HG03025 (cell line): ENCODE measurements around the gene NR1I2.

Experiments used
- ATAC-seq: cut with Tn5 transposase; IDR thresholded peaks from one replicate; pipeline ENCODE4 v1.9.1; 2021; ENCODE audit warnings: mild to moderate bottlenecking, moderate library complexity; ENCODE audit not compliant: unreplicated experiment, low FRiP score

NR1I2 gene

DNA sequence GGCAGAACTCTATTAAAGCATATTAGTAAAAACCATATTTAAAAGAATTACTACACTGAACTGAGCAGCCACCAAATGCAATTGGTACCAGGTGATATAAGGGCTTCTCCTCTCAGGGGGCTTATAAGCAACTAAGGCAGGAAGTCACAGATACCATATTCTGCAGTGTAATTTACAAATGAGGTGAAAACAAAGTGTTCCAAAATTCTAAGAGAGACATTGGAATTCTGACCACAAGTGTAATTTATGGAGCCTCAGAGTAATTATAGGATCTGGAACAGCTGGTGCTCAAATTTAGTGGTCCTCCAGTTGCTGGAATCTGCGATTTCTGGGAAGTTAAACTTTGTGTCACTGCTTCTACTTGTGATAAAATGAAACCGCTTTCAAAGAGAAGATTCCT is 3.1 kb upstream of the NR1I2 start:
- no peak for ATAC-seq

DNA sequence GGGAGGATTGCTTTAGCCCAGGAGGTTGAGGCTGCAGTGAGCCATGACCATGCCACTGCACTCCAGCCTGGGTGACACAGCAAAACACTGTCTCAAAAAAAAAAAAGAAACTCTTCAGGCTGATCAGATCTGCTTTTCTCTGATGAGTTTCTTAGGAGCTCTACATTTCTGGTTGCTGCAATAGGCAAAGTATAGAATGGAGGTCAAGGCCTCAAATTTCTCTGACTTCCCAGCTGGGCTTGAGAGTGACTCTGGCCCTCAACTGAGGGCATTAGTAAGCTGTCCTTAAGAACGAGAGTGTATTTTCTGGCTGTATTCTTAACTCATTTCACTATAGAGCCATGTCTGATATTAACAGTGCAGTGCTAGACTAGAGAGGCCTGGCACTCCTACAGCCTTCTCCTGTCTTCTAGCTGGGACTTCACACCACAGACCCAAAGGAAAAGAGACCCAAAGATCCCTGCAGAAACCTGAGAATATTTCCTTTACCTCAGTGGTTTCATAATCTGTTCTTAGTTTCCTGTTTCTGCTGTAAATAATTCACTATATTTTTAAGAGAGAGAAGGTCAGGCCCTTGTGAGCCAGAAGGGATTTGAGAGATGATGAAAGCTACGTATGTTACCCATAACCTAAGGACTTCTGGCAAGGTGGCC is 2.0 kb upstream of the NR1I2 start:
- ATAC-seq = no peak

DNA sequence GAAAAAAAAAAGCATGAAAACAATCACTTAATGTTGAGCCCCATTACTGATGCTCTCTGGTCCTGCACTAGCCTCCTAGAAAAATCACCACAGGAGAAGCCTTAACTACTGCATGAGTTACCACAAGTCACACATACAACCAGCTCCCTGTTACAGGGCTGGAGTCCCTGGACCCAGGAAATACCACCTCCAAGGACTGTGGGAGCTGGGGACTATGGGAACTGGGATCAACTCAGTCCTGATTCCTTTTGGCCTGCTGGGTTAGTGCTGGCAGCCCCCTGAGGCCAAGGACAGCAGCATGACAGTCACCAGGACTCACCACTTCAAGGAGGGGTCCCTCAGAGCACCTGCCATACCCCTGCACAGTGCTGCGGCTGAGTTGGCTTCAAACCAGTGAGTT is 559 bp downstream of the NR1I2 start:
- no peak for ATAC-seq

DNA sequence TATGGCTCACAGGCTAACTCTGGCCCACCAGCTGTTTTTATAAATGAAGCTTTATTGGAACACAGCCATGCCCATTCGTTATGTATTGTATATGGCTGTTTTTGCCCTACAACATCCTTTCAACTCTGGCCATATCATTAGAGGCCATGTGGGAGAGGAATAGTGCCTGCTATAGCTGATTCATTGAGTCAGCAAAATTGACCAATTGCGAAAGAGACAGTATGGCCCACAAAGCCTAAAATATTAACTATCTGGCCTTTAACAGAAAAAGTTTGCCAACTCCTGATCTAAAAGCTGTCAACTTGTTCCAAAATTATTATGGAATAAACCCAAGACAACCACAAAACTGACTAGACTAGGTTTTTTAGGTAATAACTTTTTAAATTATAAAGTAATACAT is 1.4 kb downstream of the NR1I2 start:
- no peak for ATAC-seq

DNA sequence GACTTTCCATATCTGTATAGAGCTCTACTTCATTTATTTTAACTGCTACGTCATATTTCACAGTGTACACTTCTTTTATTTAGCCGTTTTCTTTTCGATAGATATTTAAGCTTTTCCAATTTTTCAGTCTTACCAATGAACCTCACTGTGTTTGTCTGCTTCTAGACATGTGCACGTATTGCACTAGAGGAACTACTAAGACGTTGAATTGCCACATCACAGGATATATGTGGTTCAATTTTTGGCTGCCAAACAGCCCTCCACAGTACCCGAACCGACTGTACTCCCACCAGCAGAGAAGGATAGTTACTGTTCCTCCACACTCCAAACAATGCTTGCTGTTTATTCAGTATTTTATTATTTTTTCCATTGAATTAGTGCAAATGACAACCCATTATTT is 2.0 kb downstream of the NR1I2 start:
- no peak for ATAC-seq

DNA sequence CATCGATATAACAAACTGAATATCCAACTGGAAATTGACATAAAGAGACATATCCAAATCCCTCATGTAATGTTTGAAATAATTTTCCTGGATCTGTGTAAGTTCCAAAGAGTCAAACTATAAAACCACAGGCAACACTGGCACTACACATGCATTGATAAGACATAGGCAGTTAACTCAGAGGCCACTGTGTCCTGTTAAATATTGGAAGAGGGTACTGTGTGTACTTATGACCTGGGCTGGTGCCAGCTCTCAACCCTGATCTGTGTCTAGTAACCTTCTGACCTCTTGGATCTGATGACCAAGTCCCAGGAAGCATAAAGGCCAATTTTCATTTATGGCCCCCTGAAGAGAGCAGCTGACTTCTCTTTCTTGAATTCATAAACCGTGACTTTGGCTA is 4.5 kb downstream of the NR1I2 start:
- no peak for ATAC-seq

DNA sequence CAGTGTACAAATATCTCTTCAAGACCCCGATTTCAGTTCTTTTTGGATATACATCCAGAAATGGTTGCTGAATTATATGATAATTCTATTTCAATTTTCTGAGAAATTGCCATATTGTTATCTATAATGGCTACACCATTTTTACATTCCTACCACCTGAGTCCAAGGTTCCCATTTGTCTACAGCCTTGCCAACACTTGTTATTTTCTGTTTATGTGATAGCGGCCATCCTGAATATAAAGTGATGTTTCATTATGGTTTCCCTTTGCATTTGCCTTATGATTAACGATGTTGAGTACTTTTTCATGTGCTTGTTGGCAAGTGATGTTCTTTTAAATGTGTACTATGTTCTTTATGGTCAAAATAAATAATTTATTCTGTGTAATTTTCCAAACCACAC is 8.5 kb downstream of the NR1I2 start:
- no peak for ATAC-seq

DNA sequence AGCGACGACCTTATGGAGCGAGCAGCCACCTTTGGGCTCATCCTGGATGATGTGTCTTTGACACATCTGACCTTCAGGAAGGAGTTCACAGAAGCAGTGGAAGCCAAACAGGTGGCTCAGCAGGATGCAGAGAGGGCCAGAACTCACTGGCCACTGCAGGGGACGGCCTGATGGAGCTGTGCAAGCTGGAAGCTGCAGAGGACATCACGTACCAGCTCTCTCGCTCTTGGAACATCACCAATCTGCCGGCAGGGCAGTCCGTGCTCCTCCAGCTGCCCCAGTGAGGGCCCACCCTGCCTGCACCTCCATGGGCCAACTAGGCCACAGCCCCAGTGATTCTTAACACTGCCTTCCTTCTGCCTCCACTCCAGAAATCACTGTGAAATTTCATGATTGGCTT is 10.4 kb downstream of the NR1I2 start:
- ATAC-seq = no peak

DNA sequence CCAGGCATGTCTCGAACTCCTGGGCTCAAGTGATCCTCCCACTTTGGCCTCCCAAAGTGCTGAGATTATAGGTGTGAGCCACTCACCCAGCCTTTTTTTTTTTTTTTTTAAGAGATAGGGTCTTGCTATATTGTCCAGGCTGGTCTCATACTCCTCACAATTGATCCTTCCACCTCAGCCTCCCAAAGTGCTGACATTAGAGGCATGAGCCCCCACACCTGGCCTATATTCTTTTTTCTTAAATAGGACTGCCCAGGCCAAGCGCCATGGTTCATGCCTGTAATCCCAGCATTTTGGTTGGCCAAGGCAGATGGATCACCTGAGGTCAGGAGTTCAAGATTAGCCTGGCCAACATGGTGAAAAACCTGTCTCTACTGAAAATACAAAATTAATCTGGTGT is 12.5 kb downstream of the NR1I2 start:
- ATAC-seq = no peak

DNA sequence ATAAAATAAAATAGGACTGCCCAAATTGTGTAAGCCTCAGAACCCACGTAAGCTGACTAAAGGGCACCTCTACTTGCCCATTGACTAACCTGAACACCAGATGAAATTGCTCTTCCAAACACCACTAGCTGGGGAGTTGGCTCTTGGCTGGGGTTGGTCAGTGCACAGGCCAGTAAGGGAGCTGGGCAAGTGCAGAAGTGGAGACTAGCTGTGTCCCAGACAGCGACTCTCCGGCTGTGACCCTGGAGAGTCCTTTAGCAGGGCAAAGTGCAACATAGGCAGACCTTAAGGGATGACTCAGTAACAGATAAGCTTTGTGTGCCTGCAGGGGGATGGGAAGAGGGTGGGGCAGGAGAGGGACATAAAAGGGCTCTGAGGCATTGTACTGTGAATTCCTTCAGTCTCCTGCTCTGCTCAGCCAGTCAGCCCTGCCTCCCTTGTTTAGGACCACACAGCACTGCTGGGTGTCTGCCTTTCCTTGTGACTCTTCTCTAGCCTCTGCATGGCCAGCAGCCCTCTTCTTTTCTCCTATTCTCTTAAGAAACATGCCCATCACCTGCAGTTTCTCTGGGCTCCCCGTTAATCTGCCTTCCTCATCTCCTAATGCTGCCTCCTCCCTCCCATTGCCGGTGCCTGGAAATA is 13.2 kb downstream of the NR1I2 start:
- ATAC-seq = no peak

DNA sequence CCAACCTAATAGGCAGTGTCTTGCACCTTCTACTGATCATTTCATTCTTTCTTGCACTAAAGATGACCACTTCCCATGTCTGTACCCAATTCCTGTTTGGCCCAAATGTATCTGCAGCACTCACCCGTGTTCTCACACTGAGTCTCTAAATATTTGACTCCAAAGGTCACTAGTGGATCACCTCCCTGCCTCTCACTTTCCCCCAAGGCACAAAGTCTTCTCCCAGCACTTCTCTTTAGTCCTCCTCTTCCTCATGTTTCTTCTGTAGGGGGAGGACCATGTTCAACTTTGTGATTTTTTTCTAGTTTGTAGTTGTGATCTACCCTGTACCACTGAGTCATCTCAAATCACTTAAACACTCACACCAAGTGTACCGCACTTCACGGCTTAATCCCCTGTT is 13.9 kb downstream of the NR1I2 start:
- no peak for ATAC-seq

DNA sequence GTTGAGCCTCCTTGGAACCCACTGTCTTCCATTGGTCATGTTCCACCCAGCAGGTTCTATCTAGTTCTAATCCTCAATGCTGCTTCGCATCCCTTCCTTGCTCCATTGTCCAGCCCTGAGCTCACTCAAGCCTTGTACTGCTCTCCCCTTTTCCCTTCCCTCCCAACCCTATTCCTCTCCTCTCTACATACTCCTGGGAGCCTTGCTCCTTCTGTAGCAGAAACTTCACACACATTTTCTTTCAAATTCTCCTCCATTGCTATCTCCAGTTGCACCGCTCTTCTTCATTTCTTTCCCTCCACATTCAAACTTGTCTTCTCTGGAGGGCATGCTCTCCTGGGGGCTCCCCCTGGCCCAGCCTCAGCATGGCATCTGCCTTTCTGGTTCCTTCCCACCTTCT is 14.5 kb downstream of the NR1I2 start:
- ATAC-seq = no peak

DNA sequence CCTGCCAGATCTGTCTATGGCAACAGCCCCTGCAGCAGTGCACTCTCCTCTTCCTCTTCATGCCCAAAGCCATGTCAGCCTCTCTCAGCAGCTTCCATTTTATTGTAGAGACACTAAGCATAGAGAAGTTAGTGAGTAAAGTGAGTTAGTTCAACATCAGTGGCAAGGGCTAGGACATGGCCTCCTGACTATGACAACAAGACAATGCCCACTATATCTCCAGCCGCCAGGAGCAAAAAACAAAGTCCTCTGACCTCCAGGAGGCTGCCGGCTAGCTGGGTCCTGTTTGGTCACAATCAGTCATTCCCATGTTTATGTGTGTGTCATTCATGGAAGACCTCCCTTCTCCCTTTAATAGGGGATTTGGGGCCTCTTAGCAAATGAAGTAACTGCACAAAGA is 14.9 kb downstream of the NR1I2 start:
- no peak for ATAC-seq

DNA sequence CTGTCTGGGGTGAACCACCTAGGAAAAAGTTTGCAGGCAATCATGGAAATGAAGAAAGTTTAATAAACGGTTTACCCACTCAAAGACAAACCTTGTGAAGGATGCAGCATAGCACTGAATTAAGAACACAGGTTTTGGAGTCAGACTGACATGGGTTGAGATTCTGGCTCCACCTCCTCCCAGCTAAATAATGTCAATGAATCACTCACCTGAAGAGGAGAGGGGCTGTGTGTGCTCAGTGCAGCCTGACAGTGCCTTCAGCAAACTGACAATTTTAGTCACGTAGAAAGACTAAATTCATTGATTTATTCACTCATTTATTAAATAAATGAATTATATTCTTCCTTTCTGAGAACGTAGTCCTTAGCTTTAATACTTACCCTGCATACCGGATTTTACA is 18.9 kb downstream of the NR1I2 start:
- ATAC-seq = no peak

DNA sequence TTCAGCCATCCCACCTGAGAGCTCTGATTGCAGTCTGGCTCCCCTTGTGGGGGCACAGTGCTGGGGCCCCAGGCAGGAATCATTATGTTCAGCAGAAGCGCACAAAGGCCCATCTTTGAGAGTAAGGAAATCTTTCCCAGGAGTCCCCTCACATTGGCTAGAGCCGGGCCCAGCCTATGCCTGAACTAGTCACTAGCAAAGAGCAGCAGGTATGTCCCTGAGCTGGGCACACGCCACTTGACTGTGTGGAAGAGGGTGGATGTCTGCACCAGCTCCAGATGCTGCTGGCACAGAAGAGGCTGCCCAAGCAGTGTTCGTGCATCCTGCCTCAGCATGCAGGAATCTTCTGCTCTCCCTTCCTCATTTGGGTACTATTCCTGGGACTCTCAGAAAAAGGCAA is 26.3 kb downstream of the NR1I2 start:
- ATAC-seq = no peak

DNA sequence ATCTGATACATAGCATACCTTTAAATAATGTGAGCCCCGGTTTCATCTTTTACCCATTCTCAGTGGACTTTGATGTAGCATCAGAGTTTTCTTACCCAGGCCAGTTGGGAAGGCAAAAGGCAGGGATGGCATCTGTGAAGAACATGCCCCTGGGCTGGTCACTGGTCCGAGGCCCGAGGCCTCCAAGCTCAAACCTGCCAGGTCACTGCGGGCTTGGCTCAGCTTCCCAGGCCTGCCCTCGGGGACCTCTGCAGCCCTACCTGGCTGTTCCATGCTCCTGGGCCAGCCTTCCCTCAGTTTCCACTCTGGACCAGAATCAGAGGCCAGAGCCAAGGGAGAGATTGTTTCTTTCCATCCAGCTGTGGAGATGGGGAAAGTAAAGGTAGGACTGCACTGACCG is 26.9 kb downstream of the NR1I2 start:
- no peak for ATAC-seq

DNA sequence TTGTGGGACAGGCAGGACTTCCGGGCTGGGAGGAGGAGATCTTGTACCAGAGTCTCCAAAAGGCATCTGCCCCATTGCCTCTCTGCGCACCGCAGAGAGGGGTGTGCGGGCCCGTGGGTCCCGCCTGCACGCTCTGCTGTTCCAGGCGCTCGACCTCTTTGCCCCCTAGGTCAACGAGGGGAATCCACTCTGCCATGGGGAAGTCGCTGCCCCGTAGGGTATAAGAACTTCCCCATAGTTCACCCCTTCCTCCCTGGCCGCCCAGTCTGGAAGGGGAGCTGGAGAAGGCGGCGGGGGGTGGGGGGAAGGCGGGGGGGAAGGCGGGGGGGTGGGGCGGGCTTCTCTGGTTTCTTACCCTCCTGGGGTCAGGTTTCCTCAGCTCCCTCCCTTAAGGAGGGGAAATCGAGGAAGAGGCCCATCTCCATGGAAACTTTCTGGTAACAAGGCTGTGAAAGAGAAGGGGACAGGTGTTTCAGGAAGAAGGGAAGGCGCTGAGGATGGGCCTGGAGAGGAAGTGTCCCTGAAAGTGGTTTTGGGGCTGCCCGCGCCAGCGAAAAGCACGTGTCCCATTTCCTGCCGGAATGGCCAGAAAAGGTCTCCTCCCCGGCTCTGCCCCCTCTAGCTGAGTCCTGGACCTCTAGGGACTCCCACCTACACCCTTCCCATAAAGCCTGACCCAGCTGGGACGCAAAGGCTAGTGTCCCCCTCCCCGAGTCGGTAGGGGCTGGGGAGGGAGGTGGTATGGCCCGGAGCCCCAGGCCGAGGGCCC is 27.5 kb downstream of the NR1I2 start:
- ATAC-seq = peak; percentile 21

DNA sequence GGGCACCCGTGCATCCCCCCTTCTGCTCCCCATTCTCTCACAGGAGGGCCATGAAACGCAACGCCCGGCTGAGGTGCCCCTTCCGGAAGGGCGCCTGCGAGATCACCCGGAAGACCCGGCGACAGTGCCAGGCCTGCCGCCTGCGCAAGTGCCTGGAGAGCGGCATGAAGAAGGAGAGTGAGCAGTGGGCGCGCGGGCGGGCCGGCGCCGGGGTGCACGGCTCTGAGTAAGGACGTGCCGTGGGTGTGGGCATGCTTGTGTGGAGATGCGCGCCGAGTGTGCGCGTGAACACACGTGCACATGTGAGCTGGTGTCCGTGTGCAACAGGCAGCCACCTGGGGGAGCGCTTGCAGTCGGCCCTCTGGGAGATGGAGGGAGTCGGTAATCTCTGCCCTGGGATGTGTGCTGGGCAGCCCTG is 28.1 kb downstream of the NR1I2 start:
- ATAC-seq = peak; percentile 77

DNA sequence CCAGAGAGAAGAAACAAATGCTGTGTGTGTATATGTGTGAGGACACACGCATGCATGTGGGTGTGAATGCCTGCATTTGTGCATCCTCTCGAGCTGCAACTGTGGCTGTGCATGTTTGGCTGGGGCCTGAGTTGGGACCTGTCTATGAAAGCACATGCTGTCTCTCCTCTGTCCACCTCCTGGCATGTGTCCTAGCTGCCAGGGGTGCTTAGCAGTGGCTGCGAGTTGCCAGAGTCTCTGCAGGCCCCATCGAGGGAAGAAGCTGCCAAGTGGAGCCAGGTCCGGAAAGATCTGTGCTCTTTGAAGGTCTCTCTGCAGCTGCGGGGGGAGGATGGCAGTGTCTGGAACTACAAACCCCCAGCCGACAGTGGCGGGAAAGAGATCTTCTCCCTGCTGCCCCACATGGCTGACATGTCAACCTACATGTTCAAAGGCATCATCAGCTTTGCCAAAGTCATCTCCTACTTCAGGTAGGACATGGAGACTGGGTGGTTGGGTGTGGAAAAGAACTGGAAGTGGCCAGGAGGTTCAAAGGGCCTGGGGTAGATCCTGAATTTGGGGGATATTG is 30.7 kb downstream of the NR1I2 start:
- ATAC-seq = no peak

DNA sequence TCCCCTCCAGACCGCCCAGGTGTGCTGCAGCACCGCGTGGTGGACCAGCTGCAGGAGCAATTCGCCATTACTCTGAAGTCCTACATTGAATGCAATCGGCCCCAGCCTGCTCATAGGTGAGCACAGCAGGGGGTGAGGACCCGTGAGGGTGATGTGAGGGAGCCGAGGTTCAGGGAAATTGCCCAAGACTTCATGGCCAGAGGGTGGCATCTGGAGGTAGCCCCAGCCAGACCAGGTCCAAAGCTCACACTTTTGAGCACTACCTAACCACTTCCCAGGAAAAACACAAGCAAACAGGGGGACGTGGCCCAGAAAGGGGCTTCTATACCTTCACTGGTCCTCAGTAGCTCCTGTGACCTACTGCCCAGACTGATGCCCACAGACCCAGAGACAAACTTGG is 33.8 kb downstream of the NR1I2 start:
- no peak for ATAC-seq

DNA sequence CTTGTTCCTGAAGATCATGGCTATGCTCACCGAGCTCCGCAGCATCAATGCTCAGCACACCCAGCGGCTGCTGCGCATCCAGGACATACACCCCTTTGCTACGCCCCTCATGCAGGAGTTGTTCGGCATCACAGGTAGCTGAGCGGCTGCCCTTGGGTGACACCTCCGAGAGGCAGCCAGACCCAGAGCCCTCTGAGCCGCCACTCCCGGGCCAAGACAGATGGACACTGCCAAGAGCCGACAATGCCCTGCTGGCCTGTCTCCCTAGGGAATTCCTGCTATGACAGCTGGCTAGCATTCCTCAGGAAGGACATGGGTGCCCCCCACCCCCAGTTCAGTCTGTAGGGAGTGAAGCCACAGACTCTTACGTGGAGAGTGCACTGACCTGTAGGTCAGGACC is 35.2 kb downstream of the NR1I2 start:
- ATAC-seq = no peak
